Heart right ventricle (tissue), 16 donors: ENCODE data around the gene SNCA. TPM values are rescaled to one million over a fixed set of nuclear protein-coding genes. Genes with fewer than 3 reads are reported as not detected.

ENCODE experiments used
- ATAC-seq, 8 donors: fragments of 200-7000 bp; cut with Tn5 transposase; one replicate each; pipeline ENCODE4 v1.9.1; 2020; ENCODE audit warnings: mild to moderate bottlenecking in 8 of 8, moderate library complexity in 8 of 8, moderate number of reproducible peaks in 1 of 8
- DNase-seq, 2 donors: peaks; one replicate each; pipeline ENCODE4 v3.0.0-alpha.2; 2020
- H3K27ac ChIP-seq, 10 donors: fragments of 200-600 bp; sonication (generic) in 2 of 10; one replicate each; pipeline versions ENCODE4 v1.5.0 to v1.8.0; 2020 to 2022; ENCODE audit warnings: mild to moderate bottlenecking in 3 of 10
- H3K27me3 ChIP-seq, 7 donors: fragments of 200-600 bp; one replicate each; pipeline ENCODE4 v1.8.0; 2021 to 2022; ENCODE audit warnings: mild to moderate bottlenecking in 2 of 7
- H3K36me3 ChIP-seq, 9 donors: fragments of 200-600 bp; sonication (generic) in 1 of 9; one replicate each; pipeline versions ENCODE4 v1.5.0 to v1.8.0; 2020 to 2022; ENCODE audit warnings: mild to moderate bottlenecking in 2 of 9
- H3K4me1 ChIP-seq, 9 donors: fragments of 200-600 bp; sonication (generic) in 1 of 9; one replicate each; pipeline versions ENCODE4 v1.5.0 to v1.8.0; 2020 to 2022; ENCODE audit warnings: mild to moderate bottlenecking in 4 of 9
- H3K4me3 ChIP-seq, 10 donors: fragments of 200-600 bp; sonication (generic) in 2 of 10; one replicate each; pipeline versions ENCODE4 v1.5.0 to v1.8.0; 2020 to 2022; ENCODE audit warnings: mild to moderate bottlenecking in 7 of 10, moderate library complexity in 2 of 10
- H3K9me3 ChIP-seq, 11 donors: fragments of 200-600 bp in 10 of 11; sonication (generic) in 2 of 11; one replicate each; pipeline versions ENCODE4 v1.5.0 to v1.8.0; 2013 to 2022; ENCODE audit warnings: mild to moderate bottlenecking in 2 of 11, control low read depth in 1 of 11, moderate library complexity in 1 of 11
- CTCF ChIP-seq, 9 donors: fragments of 200-600 bp; sonication (generic) in 2 of 9; IDR thresholded peaks; one replicate each; pipeline versions ENCODE4 v1.5.0 to v1.8.0; 2021 to 2022; ENCODE audit warnings: antibody characterized with exemption in 9 of 9, mild to moderate bottlenecking in 5 of 9, moderate library complexity in 1 of 9
- WGBS, 2 donors: extraction: QIAGEN DNeasy Blood & Tissue Kit; methylation state at CpG; one replicate each; pipeline ENCODE4 v1.1.7; 2013; ENCODE audit warnings: inconsistent platforms in 1 of 2; 5-methylcytosine and 5-hydroxymethylcytosine counted together
- intact Hi-C, 10 donors: fragments of 100-400 bp; cut with DNase I; formaldehyde crosslinking; loops; one replicate each; pipeline versions ENCODE4 v1.11.1 to v1.14.2; 2022
- polyA plus RNA-seq, 2 donors: library from polyadenylated mRNA; stranded (reverse); fragments of 200-250 nt; gene quantifications; one replicate each; pipeline ENCODE4 v1.2.3, GENCODE V29; 2013
- total RNA-seq, 10 donors: library from RNA; stranded (reverse); fragmentation: NEBNext Ultra II Directional in 3 of 10; extraction: Animal tissue kit (Norgen Biotek cat#: 25700) in 3 of 10; gene quantifications; one replicate each; pipeline versions ENCODE4 v1.2.1 to v1.2.4, GENCODE V29; 2021 to 2023
- donor health status: Arrhythmogenic right ventricular cardiomyopathy.
- donor health status: ischemic (EF 13 %, LVEDD 7.1; RV severe dilation, severe dysfunction).
- donor health status: healthy with polysubstance abuse.
- donor health status: DM: no; HTN: yes; CAD: no.
- donor health status: DM: no; HTN: no; CAD: no.
- donor health status: ischemic (EF 25% LVEDD 6.9; RV normal size, moderate dysfunction).
- donor health status: ischemic (EF 25% LVEDD 5.7; RV mildly dilated, moderate dysfunction).
- donor health status: healthy.
- donor health status: DM: yes; HTN: yes; CAD: no.
- donor health status: Ischemic cardiomyopathy.
- donor health status: ischemic (EF 35%, LVEDD 5.7; RV mildly dilated, moderate dysfunction).
- donor health status: nonischemic (EF 11% LVEDD 7.7; RV severe dilation, severe dysfunction).
- donor health status: DM: yes; HTN: yes; CAD: no.
- donor health status: PGD.
- donor health status: ischemic (EF 29% LVEDD 5.4; RV normal size, mild dysfunction).
- donor health status: nonischemic (EF 23%, LVEDD 6.1; RV moderate dilation, normal function).

SNCA gene
- total and polyA plus RNA-seq, 12 donors: 1.8 to 29.8 (median 3.2) TPM

DNA sequence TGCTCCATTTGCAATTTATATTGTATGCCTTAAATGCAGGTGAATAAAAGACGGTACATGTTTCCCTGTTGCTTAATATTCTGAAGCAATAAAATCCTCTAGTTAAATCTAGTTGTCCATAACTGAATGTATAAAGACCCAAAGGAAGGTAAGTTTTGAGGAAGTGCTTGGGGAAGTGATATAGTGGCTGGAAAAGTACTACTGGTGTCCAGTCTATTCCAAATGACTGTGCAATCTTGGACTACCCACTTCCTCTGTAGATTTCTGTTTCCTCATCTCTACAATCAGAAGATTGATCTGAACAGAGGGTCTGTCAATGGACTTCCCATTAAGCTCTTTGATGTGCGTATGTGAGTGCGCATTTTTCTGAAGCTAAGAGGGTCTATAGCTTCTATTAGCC lies 17.0 kb downstream of the SNCA start:
- no peak for TF ChIP-seq CTCF (IDR thresholded peaks at IDR 0.05)
- DNase-seq (no peak), ATAC-seq (peak in 1 of 8 donors; percentile 22)
- H3K27ac ChIP-seq: no peak overlapping the region
- peaks cover 0 to 12% (median 0%) of the 10 kb centered on the region in 9 donors for H3K4me1 ChIP-seq
- H3K27me3 ChIP-seq: no peaks in the 10 kb centered on the region
- no peaks in the 10 kb centered on the region for H3K9me3 ChIP-seq
- 70 to 91% methylated on average over 3 of the region's 3 CpGs for WGBS, 2 donors
- intact Hi-C loops: no loop called here
- H3K36me3 ChIP-seq: no peaks in the 10 kb centered on the region
- no peak overlapping the region for H3K4me3 ChIP-seq

GRCh38 chr4:89814362-89814761 lies 22.6 kb downstream of the SNCA start:
- no peak for DNase-seq
- H3K36me3 ChIP-seq: no peaks in the 10 kb centered on the region
- ATAC-seq: no peak
- no peaks in the 10 kb centered on the region for H3K27me3 ChIP-seq
- 88% methylated on average over 3 of the region's 3 CpGs for WGBS, 2 donors
- no peak overlapping the region for H3K4me3 ChIP-seq
- no peak for TF ChIP-seq CTCF (IDR thresholded peaks at IDR 0.05)
- intact Hi-C loops: no loop called here
- H3K4me1 ChIP-seq: no peaks in the 10 kb centered on the region
- no peak overlapping the region for H3K27ac ChIP-seq
- no peaks in the 10 kb centered on the region for H3K9me3 ChIP-seq

GRCh38 chr4:89813197-89813596 lies 23.8 kb downstream of the SNCA start:
- TF ChIP-seq CTCF (IDR thresholded peaks at IDR 0.05): no peak
- Histone ChIP-seq H3K9me3 (no peaks in the 10 kb centered on the region), H3K27me3 (no peaks in the 10 kb centered on the region), H3K36me3 (no peaks in the 10 kb centered on the region), H3K4me3 (no peak overlapping the region), H3K27ac (no peak overlapping the region), H3K4me1 (no peaks in the 10 kb centered on the region)
- WGBS, 2 donors: 61 to 81% methylated on average over 2 of the region's 2 CpGs
- intact Hi-C loops: no loop called here
- DNase-seq: no peak
- no peak for ATAC-seq

DNA sequence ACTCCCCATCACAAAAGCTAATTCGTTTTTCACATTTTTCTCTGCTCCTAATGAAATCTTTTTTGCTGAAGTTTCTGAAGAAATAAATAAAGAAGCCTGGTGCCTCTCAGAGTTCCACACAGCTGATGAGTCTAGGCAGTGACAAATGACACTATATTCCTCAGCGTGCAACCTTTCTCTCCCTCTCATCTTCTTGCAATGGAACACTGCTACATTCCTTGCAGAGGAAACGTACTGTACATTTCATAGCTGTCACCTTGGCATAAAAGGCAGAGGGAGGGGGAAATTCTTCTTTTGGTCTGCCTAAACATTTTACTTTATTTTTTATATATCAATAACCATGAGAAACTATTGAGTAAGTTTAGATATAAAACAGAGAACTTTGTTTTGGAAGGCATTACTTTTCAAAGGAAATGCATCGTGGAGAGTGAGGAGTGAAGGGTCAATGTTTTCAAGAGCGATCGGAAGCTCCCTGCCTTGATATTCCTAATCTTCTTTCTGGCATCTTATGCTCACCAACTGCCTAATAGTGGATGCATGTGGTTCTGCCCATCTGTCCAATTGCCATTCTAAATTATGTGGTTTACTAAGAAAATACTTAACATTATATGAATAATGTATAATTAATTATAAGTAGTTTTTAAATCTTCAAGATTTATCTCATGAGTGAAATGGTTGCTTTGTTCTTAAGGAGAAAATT lies 29.4 kb downstream of the SNCA start:
- H3K4me3 ChIP-seq: no peak overlapping the region
- no peak for TF ChIP-seq CTCF (IDR thresholded peaks at IDR 0.05)
- H3K36me3 ChIP-seq: no peaks in the 10 kb centered on the region
- intact Hi-C loops: no loop called here
- no peaks in the 10 kb centered on the region for H3K9me3 ChIP-seq
- no peak overlapping the region for H3K27ac ChIP-seq
- DNase-seq (no peak), ATAC-seq (no peak)
- no peaks in the 10 kb centered on the region for H3K27me3 ChIP-seq
- WGBS, 2 donors: 83 to 87% methylated on average over 6 of the region's 6 CpGs
- peaks cover 0 to 4% (median 0%) of the 10 kb centered on the region in 9 donors for H3K4me1 ChIP-seq
